RWPE1 (cell line): ENCODE measurements around the gene BBC3.

Experiments
- CTCF ChIA-PET: fragments of 350-600 bp; sonication (Branson Sonifier 250); formaldehyde crosslinking; extraction: SDS; loops from one replicate; lab custom pipeline; 2021; lab: Yijun Ruan, JAX
- POLR2A ChIA-PET: fragments of 400-600 bp; formaldehyde crosslinking; extraction: SDS; loops from one replicate; lab custom pipeline; 2020; ENCODE audit warnings: antibody characterized with exemption; ENCODE audit not compliant: low non-redundant PET; lab: Yijun Ruan, JAX
- DNase-seq: peaks from one replicate; pipeline ENCODE4 v3.0.0; 2012; ENCODE audit warnings: low spot score
- H3K27ac ChIP-seq: fragments of 450-650 bp; 2 replicates; pipeline ENCODE4 v1.5.1; 2017
- CTCF ChIP-seq: fragments of 450-650 bp; conservative IDR thresholded peaks from 2 replicates; pipeline ENCODE4 v1.5.1; 2017; ENCODE audit warnings: low read depth, mild to moderate bottlenecking

The BBC3 gene

GRCh38 chr19:47172666-47173455, 58.1 kb downstream of the BBC3 start:
- no peak overlapping the region; the same call in 1 of the 2 replicates for H3K27ac ChIP-seq
- DNase-seq, result no peak
- ChIA-PET CTCF (interaction anchor here (0.6 kb wide), 1 partner anchor 8 kb away, joined by 3 read pairs; no protein-coding TSS in a partner anchor), POLR2A (no interaction called here)
- no peak for TF ChIP-seq CTCF
